ENCODE data around the gene ANKDD1B.

DNA sequence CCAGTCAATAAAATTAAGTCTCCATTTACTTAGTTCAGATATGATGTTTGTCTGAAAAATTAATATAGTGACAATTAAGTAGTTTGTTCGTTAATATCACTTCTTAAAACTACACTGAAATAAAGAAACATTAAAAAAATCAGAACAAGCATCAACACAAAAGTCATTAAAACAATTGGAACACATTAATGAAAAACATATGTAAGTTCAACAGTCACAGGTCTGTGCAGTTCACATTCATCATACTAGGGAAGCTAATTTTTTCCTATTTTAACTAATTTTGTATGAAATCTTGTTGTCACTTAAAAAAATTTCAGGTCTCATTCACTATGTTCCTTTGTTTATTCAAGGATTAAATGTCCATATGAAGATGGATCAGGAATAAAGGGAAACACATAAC is 83.5 kb downstream of the ANKDD1B start:
- no peak for TF ChIP-seq POLR2A (IDR thresholded peaks at IDR 0.05)
- TF ChIP-seq, protein P1, sequence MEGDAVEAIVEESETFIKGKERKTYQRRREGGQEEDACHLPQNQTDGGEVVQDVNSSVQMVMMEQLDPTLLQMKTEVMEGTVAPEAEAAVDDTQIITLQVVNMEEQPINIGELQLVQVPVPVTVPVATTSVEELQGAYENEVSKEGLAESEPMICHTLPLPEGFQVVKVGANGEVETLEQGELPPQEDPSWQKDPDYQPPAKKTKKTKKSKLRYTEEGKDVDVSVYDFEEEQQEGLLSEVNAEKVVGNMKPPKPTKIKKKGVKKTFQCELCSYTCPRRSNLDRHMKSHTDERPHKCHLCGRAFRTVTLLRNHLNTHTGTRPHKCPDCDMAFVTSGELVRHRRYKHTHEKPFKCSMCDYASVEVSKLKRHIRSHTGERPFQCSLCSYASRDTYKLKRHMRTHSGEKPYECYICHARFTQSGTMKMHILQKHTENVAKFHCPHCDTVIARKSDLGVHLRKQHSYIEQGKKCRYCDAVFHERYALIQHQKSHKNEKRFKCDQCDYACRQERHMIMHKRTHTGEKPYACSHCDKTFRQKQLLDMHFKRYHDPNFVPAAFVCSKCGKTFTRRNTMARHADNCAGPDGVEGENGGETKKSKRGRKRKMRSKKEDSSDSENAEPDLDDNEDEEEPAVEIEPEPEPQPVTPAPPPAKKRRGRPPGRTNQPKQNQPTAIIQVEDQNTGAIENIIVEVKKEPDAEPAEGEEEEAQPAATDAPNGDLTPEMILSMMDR (IDR thresholded peaks at IDR 0.05), result no peak
- no peak for TF ChIP-seq POLR2AphosphoS5 (IDR thresholded peaks at IDR 0.05)

Data from prostate gland (tissue), 2 donors.